ENCODE data around the gene MAP2K5.

The MAP2K5 gene

DNA sequence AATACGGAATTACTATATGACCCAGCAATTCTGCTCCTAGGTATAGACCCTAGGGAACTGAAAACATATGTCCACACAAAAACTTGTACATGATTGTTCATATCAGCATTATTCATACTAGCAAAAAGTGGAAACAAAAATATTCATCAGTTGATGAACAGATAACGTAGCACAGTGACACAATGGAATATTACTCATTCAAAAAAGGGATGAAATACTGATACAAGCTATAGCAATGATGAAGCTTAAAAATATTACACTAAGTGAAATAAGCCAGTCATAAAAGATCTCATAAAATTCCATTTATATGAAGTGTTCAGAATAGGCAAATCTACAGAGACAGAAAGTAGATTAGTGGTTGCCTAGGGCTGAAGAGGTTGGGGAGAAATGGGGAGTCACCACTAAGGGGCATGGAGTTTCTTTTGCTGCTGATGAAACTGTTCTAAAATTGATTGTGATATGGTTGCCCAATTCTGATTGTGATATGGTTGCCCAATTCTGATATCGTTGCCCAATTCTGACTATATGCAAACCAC, 11.1 kb upstream of the MAP2K5 start:
- no peak for TF ChIP-seq CSDC2 (CRISPR knock-in tag; IDR thresholded peaks at IDR 0.05)
- TF ChIP-seq, protein P1, sequence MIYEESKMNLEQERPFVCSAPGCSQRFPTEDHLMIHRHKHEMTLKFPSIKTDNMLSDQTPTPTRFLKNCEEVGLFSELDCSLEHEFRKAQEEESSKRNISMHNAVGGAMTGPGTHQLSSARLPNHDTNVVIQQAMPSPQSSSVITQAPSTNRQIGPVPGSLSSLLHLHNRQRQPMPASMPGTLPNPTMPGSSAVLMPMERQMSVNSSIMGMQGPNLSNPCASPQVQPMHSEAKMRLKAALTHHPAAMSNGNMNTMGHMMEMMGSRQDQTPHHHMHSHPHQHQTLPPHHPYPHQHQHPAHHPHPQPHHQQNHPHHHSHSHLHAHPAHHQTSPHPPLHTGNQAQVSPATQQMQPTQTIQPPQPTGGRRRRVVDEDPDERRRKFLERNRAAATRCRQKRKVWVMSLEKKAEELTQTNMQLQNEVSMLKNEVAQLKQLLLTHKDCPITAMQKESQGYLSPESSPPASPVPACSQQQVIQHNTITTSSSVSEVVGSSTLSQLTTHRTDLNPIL (CRISPR knock-in tag; IDR thresholded peaks at IDR 0.05; ENCODE audit: low read depth) = no peak
- TF ChIP-seq ARNTL (CRISPR knock-in tag; IDR thresholded peaks at IDR 0.05; ENCODE audit: borderline replicate concordance, low read depth) = no peak
- TF ChIP-seq ISL1 (CRISPR knock-in tag; IDR thresholded peaks at IDR 0.05) = peak; percentile 51
- TF ChIP-seq ZFP3 (CRISPR knock-in tag; IDR thresholded peaks at IDR 0.05) = no peak
- TF ChIP-seq, protein P2, sequence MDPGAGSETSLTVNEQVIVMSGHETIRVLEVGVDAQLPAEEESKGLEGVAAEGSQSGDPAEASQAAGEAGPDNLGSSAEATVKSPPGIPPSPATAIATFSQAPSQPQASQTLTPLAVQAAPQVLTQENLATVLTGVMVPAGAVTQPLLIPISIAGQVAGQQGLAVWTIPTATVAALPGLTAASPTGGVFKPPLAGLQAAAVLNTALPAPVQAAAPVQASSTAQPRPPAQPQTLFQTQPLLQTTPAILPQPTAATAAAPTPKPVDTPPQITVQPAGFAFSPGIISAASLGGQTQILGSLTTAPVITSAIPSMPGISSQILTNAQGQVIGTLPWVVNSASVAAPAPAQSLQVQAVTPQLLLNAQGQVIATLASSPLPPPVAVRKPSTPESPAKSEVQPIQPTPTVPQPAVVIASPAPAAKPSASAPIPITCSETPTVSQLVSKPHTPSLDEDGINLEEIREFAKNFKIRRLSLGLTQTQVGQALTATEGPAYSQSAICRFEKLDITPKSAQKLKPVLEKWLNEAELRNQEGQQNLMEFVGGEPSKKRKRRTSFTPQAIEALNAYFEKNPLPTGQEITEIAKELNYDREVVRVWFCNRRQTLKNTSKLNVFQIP (CRISPR knock-in tag; IDR thresholded peaks at IDR 0.05; ENCODE audit: borderline replicate concordance, low read depth) = no peak
- TF ChIP-seq, protein P3, sequence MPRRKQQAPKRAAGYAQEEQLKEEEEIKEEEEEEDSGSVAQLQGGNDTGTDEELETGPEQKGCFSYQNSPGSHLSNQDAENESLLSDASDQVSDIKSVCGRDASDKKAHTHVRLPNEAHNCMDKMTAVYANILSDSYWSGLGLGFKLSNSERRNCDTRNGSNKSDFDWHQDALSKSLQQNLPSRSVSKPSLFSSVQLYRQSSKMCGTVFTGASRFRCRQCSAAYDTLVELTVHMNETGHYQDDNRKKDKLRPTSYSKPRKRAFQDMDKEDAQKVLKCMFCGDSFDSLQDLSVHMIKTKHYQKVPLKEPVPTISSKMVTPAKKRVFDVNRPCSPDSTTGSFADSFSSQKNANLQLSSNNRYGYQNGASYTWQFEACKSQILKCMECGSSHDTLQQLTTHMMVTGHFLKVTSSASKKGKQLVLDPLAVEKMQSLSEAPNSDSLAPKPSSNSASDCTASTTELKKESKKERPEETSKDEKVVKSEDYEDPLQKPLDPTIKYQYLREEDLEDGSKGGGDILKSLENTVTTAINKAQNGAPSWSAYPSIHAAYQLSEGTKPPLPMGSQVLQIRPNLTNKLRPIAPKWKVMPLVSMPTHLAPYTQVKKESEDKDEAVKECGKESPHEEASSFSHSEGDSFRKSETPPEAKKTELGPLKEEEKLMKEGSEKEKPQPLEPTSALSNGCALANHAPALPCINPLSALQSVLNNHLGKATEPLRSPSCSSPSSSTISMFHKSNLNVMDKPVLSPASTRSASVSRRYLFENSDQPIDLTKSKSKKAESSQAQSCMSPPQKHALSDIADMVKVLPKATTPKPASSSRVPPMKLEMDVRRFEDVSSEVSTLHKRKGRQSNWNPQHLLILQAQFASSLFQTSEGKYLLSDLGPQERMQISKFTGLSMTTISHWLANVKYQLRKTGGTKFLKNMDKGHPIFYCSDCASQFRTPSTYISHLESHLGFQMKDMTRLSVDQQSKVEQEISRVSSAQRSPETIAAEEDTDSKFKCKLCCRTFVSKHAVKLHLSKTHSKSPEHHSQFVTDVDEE (CRISPR knock-in tag; IDR thresholded peaks at IDR 0.05) = no peak
- TF ChIP-seq TCF4 (CRISPR knock-in tag; IDR thresholded peaks at IDR 0.05; ENCODE audit: borderline replicate concordance) = no peak
- TF ChIP-seq GLIS3 (CRISPR knock-in tag; IDR thresholded peaks at IDR 0.05) = no peak
- peak; percentile 81 for ATAC-seq

DNA sequence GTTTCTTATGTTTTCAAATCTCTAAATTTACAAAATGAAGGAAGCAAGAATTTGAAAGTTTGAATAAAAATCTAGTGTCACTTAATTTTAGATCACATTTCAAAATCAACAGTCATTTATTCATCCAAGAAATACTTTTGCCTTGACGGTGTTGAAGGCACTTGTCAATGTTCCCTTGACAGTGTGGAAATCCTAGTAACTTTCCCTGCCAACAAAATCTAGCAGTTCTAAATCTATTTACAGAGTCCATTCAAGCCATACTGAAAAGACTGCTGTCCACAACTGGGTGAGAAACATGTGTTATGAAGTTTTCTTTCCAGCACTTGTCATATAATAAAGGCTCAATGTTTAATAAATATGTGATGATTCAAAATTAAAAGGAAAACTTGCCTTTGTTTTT, 8.6 kb upstream of the MAP2K5 start:
- no peak for ATAC-seq
- TF ChIP-seq OSR1 (CRISPR knock-in tag; IDR thresholded peaks at IDR 0.05) (no peak), BACH2 (CRISPR knock-in tag; IDR thresholded peaks at IDR 0.05; ENCODE audit: borderline replicate concordance) (no peak)

DNA sequence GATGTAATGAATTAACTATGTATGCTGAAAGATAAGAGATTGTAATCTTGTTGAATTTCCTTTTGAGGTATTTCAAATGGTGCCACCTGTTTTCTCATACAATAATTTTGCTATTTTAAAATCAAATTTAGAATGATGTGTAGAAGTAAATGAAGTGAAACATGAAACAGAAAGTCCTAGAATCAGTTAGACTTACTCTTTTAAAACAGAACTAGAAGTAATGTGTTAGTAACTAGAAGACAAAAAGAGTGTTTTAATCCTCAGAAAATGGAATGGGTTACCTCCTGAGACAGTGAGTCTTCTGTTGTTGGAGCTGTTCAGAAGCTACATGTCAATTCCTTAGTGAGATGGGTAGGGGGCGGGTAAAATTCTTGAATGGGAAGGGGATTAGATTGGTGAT, 8.1 kb upstream of the MAP2K5 start:
- ATAC-seq = no peak
- TF ChIP-seq, protein P4, sequence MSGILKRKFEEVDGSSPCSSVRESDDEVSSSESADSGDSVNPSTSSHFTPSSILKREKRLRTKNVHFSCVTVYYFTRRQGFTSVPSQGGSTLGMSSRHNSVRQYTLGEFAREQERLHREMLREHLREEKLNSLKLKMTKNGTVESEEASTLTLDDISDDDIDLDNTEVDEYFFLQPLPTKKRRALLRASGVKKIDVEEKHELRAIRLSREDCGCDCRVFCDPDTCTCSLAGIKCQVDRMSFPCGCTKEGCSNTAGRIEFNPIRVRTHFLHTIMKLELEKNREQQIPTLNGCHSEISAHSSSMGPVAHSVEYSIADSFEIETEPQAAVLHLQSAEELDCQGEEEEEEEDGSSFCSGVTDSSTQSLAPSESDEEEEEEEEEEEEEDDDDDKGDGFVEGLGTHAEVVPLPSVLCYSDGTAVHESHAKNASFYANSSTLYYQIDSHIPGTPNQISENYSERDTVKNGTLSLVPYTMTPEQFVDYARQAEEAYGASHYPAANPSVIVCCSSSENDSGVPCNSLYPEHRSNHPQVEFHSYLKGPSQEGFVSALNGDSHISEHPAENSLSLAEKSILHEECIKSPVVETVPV (CRISPR knock-in tag; IDR thresholded peaks at IDR 0.05) = no peak
- no peak for TF ChIP-seq ISL1 (CRISPR knock-in tag; IDR thresholded peaks at IDR 0.05)
- TF ChIP-seq, protein P3 (CRISPR knock-in tag; IDR thresholded peaks at IDR 0.05) = no peak
- no peak for TF ChIP-seq PPARA (CRISPR knock-in tag; IDR thresholded peaks at IDR 0.05; ENCODE audit: borderline replicate concordance)
- TF ChIP-seq, protein P1 (CRISPR knock-in tag; IDR thresholded peaks at IDR 0.05; ENCODE audit: low read depth) = no peak
- no peak for TF ChIP-seq ZNF565 (CRISPR knock-in tag; conservative IDR thresholded peaks at IDR 0.05; ENCODE audit: low read depth)
- TF ChIP-seq RARB (CRISPR knock-in tag; IDR thresholded peaks at IDR 0.05) = no peak
- TF ChIP-seq ARNTL (CRISPR knock-in tag; IDR thresholded peaks at IDR 0.05; ENCODE audit: borderline replicate concordance, low read depth) = no peak
- no peak for TF ChIP-seq OSR1 (CRISPR knock-in tag; IDR thresholded peaks at IDR 0.05)
- TF ChIP-seq TOX (CRISPR knock-in tag; IDR thresholded peaks at IDR 0.05; ENCODE audit: borderline replicate concordance) = no peak
- TF ChIP-seq ESRRG (CRISPR knock-in tag; IDR thresholded peaks at IDR 0.05) = no peak
- no peak for TF ChIP-seq ZC3H10 (CRISPR knock-in tag; IDR thresholded peaks at IDR 0.05)
- TF ChIP-seq ZFP30 (CRISPR knock-in tag; IDR thresholded peaks at IDR 0.05) = no peak
- TF ChIP-seq, protein P2 (CRISPR knock-in tag; IDR thresholded peaks at IDR 0.05; ENCODE audit: borderline replicate concordance, low read depth) = no peak
- TF ChIP-seq BACH2 (CRISPR knock-in tag; IDR thresholded peaks at IDR 0.05; ENCODE audit: borderline replicate concordance) = no peak
- no peak for TF ChIP-seq GLIS3 (CRISPR knock-in tag; IDR thresholded peaks at IDR 0.05)
- TF ChIP-seq CSDC2 (CRISPR knock-in tag; IDR thresholded peaks at IDR 0.05) = no peak
